Occipital lobe (tissue), 2 donors: ENCODE data around the gene CCR5. TPM values are rescaled to one million over a fixed set of nuclear protein-coding genes. Genes with fewer than 3 reads are reported as not detected.
"Not testable (repeated sequence)": the region's sequence is repeated elsewhere in the genome, so short reads cannot be mapped to it uniquely, and the experiment has no call there.

Experiments used
- DNase-seq: peaks from one replicate; lab custom pipeline; 2025; lab: John Stamatoyannopoulos, UW
- total RNA-seq: library from RNA; depleted of rRNA; stranded (reverse); fragments of >200 nt; gene quantifications from one replicate; pipeline ENCODE4 v1.2.3, GENCODE V29; 2014

Gene CCR5
- total RNA-seq, 1 donor from 2014 or later: 0.16 TPM

GRCh38 chr3:46383211-46383950 lies 12.6 kb downstream of the CCR5 start:
- no peak for DNase-seq

GRCh38 chr3:46383951-46384330 lies 13.2 kb downstream of the CCR5 start:
- no peak for DNase-seq

GRCh38 chr3:46386205-46386604 lies 15.5 kb downstream of the CCR5 start:
- no peak for DNase-seq

GRCh38 chr3:46388847-46389246 lies 18.1 kb downstream of the CCR5 start:
- not testable (repeated sequence) for DNase-seq

- no peak for DNase-seq
These were observed 18.6 kb downstream of the CCR5 start for GRCh38 chr3:46389306-46389705.

DNA sequence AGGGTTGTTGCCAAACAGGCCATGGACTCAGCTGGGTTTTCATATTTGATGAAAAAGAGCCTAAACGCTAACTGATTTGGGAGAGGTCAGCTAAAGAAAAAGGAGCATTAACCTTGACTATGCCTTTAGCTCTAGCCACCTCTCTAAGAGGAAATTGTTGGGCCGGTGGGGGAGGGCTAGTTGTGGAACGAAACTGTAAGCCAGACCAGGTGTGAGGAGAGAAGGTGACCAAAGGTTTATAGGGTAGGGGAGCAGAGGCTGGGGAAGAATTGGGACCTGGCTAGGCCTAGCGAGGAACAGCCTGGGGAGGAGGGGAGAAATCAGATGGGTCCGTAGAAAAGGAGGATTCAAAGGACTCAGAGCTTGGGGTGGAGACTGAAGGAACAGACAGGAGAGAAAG lies 20.8 kb downstream of the CCR5 start:
- not testable (repeated sequence) for DNase-seq

DNA sequence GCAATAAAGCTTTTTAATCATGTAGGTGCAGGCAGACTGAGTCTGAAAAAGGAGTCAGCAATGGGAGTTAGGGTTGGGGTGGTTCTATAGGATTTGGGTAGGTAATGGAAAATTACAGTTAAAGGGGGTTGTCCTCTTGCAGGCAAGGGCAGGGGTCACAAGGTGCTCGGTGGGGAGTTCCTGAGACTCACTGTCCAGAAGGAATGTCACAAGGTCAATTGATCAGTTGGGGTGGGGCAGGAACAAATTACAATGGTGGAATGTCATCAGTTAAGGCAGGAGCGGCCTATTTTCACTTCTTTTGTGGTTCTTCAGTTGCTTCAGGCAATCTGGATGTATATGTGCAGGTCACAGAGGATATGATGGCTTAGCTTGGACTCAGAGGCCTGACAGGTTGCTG lies 22.3 kb downstream of the CCR5 start:
- DNase-seq: no peak

DNA sequence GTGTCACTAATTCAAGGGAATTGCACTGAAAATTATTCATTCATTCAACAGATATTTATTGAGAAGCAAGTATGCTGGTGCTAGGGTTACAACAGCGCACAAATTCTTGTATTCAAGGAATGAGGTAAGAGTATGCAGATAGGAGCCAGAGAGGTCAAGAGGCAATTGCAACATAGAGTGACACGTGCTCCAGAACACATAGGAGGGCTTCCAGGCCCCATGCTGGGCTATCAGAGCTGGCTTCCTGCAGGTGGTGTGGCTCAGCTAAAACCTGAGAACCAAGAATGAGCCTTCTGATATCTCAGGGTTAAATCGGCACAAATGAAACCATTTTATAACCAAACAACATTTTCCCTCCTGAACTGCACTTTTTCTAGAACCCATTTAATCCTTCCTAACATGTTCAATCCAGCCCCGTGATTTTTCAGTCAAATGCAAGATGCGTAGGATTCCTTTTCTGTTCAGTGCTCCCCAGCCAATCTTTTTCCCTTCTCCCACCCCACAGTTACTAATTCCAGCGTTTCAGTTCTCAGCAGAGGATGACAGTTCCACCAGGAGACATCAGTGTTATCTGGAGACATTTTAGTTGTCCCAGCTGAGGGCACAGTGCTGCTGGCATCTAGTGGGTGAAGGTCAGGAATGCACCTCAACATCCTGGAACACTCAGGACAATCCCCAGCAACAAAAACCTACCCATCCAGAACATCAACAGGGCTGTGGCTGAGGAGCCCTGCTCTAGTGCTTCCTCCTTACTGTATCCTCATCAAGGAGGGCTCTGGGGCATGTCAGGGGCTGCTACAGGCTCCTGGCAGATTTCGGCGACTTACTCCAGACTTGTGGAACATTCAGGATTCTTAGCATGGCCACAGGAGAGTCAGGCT lies 23.0 kb downstream of the CCR5 start:
- DNase-seq: no peak

DNA sequence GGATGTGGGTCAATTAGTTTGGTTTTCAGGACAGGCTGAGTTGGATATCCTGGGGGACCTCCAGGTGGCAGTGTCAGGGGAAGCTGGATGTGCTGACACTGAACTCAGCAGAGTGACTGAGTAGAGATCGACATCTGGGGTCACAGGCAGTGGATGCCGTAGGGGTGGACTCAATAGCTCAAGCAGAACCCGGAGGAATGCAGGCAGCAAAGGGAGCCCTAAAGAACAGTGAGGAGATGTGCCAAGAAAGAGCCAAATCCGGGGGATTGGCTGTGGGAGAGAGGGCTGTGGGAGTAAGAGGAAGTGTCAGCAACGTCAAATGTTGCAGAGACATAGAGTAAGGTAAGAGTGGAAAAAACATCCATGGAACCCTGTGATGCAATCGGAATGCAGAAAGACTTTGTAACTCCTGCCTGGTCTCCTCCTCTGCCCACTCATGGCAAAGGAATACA lies 24.5 kb downstream of the CCR5 start:
- no peak for DNase-seq

DNA sequence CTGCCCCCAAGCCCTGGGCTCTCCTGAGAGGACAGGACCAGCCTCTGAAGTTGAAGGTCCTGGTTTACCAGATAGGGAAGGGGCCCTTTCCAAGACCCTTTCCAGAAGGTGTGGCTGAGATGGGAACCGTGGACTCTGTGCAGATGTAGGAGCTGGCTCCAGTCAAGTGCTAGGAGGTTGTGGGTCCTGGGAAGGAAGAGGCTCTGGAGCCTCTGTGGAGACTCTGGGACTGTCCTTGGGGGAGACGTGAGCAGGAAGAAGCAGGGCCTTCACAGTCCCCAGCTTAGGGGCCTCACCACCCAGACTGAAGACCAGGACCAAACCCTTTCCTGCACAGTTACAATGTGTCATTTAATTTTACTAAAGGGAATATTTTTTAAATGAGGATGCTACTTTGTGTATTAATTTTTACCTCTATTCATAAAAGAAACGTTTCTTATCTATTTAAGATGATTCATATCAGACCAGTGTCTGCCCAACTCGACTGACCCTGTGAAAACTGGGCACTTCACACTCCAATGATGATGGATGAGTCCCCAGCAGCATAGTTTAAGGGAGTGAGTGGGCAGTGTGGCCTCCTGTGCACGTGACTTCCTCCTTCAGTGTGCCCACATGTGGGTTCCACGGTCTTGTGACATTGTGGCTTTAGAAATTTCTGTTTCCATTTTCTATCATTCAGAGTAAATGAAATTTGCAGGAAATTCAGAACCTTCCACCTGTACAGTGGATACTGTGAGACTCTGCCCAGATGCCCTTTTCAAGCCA lies 25.2 kb downstream of the CCR5 start:
- no peak for DNase-seq

DNA sequence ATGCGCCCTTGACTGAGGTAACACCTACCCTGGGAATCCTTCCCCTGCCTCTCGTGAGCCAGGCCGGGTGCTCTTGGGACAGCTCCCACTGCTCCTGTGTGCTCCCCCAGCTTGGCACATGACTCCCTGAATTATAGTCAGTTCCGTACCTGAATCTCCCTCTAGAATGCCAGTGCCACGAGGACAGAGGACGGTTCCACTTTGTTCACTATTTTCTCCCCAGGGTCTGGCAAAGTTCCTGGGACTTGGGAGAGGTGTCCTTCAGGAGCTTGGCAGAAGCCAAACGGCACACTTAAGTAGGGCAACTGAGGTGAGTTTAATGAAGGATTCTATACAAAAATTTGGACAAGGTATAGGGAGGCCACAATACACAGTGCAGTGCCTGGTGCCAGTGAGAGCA lies 26.4 kb downstream of the CCR5 start:
- DNase-seq: no peak

- no peak for DNase-seq
These were observed 27.6 kb downstream of the CCR5 start for GRCh38 chr3:46398186-46398955.

- no peak for DNase-seq
These were observed 28.4 kb downstream of the CCR5 start for GRCh38 chr3:46399098-46399497.

- no peak for DNase-seq
These were observed 28.8 kb downstream of the CCR5 start for GRCh38 chr3:46399557-46399956.

DNA sequence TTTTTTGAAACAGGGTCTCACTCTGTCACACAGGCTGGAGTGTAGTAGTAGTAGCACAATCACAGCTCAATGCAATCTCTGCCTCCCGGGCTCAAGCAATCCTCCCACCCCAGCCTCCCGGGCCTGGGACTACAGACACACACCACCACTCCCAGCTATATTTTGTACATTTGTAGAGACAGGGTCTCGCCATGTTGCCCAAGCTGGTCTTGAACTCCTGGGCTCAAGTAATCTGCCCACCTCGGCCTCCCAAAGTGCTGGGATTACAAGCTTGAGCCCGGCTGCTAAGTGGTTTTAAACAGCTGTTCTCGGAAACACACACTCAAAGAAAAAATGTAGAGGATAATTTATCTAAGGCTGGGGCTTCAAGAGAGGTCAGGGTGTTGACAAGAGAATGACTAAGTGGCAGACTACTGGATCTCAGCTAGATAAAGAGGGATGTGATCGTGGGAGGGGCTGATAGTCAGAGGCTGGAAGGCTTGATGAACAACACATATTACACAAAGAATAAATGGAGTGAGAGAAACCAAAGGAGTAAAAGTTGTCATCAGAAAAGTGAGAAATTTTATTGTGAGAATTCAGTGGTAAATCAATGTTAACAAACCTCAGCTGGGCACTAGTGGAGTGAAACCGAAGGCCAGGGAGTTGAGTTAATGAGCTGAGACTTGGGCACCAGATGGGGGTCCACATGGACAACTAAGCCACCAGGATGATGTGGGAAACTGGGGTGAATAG lies 29.4 kb downstream of the CCR5 start:
- no peak for DNase-seq

- DNase-seq: no peak
These were observed 30.1 kb downstream of the CCR5 start for GRCh38 chr3:46400846-46401245.

DNA sequence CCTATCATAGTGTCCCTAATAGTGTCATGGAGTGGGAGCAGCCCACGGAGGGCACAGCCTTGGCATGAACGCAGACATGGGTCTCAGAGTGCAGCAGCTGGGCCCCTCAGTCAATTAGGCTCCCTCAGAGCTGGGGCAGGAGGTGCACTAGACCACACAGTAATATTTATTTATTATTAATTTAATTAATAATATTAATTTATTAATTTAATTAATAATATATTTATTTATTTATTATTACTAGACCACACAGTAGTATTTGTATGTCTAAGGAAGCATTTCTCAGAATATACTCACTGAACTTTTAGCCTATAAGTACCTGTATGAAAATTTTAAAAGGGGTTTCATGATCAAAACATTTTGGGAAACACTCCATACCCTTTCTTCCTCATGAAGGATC lies 30.8 kb downstream of the CCR5 start:
- no peak for DNase-seq

DNA sequence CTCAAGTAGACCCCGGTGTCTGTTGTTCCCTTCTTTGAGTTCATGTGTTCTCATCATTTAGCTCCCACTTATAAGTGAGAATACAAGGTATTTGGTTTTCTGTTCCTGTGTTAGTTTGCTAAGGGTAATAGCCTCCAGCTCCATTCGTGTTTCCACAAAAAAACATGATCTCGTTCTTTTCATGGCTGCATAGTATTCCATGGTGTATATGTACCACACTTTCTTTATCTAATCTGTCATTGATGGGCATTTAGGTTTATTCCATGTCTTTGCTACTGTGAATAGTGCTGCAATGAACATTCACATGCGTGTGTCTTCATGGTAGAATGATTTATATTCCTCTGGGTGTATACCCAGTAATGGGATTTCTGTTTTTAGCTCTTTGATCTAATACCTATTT lies 32.2 kb downstream of the CCR5 start:
- DNase-seq: not testable (repeated sequence)

DNA sequence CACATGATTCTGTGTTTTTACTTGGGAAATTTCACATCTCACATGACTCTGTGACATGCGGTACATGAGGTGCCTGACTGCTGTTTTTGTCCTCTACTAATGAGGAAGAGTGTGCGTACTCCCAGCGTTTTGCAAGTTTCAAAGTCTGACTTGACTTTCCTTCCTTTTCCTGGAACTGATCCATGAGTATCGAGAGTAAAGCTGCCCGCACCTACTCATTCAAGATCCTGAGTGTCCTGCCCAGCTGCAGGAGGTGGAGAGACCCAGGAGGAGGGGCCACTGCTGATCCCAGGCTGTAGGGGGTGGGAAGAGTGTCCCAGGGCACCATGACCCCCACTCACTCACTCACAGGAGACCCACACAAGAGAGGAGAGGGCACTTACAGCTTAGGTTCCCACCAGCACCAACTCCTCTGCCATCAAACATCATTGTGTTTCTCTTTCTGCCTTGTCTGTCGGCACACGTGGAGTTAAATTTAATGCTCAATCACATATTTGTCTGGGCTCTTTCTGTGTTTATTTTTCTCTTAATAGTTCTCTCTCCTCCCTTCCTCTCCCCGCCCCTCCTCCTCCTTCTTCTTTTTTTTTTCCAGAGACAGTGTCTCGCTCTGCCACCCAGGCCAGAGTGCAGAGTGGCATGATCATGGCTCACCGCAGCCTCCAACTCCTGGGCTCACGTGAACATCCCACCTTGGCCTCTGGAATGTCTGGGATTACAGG lies 34.7 kb downstream of the CCR5 start:
- DNase-seq: no peak

DNA sequence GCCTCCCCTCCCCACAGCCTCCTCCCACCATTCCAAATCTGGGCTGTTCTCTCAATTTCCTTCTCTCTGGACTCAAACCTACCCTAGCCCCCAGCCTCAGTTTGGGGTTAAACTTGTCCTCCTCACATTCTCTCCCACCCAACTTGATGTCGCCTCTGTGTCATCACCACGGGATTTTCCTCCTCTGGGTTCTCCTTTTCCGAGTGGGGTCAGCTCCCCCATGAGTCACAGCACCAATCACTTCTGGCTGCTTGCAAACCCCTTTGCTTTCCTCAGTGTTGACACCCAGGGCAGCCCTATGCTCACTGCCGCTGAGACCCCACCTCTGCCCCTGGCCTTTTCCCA lies 35.7 kb downstream of the CCR5 start:
- DNase-seq: no peak
